Measurements from ENCODE around the gene RELT. TPM values are rescaled to one million over a fixed set of nuclear protein-coding genes. Genes with fewer than 3 reads are reported as not detected.

RELT gene
- total RNA-seq, 1 donor from 2014 or later: 1.6 TPM

GRCh38 chr11:73392108-73393010, 16.2 kb downstream of the RELT start:
- DNase-seq: no peak

GRCh38 chr11:73393011-73393380, 16.8 kb downstream of the RELT start:
- DNase-seq: no peak

DNA sequence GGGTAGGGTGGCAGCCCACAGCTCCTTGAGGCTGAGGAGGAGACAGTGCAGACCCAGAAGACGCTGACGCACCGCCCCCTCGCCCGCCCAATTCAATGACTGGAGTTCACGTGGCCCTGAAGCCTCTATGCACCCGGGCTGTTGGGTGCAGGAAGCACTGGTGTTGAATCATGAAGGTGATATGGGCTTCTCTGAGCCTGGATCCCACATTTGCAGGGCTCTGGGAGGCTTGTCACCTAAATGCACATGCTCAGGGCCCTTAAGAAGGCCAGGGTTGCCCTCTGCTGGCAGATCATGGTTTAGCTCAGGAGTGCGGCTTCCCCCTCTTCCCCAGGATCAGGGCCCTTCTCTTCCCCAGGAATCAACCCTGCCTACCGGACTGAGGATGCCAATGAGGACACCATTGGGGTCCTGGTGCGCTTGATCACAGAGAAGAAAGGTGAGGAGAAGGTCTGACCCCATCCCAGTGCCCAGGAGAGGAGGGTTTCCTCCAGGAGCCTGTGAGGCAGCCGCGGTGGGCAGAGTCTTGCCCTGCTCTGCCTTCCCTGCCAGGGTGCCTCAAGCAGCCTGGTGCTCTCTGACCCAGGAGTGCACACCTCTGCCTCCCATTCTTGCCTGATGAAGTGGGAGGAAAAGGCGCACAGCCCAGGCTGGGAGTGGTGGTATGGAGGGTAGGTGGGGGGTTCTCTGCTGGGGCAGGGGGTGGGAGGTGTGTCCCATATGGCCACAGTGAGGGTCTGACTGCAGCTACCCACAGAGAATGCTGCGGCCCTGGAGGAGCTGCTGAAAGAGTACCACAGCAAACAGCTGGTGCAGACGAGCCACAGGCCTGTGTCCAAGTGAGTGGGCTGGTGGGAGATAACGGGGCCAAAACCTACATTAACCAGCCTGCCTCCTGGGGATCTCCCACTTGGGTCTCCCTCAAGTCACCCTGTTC, 17.5 kb downstream of the RELT start:
- DNase-seq: peak; percentile 38

GRCh38 chr11:73394416-73395296, 18.5 kb downstream of the RELT start:
- no peak for DNase-seq

- DNase-seq: no peak
Observed at GRCh38 chr11:73395297-73396208, 19.4 kb downstream of the RELT start.

DNA sequence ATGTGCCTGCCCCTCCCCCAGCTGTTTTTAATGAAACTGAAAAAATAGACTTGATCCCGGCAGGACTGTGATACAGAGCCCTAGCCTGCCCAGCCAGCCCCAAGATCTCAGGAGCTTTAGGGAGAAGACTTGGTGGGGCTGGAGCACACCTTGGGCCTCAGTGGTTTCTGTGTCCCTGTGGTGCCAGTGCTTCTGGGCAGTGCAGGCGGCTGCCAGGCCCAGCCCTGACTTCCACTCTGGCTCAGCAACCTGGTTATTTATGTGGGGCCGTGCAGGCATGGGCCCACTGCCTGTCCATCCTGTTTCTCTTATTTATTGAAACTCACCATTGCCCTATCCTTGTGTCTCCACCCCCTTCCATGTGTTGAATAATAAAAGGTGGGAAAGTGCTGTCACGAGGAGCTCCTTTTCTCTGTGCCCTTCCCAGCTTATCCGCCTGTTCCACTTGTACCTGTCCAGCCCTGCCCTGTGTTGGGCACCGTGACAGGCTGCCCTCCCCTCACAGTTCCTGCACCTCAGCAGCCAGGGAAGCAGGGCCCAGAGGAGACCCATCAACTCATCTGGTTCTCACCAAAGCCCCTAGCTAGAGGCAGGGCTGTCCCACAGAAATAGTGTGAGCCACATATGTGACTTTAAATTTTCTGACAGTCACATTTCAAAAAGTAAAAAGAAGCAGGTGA, 20.2 kb downstream of the RELT start:
- no peak for DNase-seq

DNA sequence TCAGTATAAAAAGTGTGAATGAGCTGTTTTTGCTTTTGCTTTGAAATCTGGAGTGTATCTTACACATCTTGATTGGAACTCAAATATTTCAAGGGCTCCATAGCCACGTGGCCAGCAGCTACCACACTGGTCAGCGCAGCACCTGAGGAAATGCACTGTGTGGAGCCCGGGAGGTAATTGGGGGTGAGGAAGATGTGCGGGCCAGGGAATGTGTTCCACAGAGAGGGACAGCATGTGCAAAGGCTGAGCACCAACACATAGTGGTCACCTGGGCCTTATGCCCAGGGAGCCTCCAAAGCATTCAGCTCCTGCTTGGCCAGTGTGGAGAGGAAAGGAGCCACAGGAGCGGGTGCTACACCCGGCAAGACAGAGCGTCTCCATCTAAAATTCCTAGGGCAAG, 20.8 kb downstream of the RELT start:
- no peak for DNase-seq

GRCh38 chr11:73397468-73398131, 21.4 kb downstream of the RELT start:
- DNase-seq: no peak

DNA sequence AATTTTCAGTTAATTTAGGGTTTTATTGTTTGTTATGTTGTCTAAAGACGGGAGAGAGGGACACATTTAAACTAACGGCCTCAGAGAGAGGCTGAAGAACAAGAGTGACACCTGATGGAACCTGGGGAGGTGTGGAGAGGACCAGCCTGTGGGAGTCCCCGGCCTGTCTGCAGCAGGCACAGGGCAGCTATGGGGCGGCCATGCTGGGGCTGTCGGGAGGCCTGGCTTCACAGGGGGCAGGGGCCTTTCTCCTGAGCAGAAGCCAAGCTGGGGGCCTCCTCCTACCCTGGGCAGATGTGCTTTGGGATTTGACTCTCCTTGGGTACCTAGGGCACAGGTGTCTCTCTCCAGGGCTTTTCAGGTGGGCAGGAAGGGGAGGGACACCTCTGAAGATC, 21.9 kb downstream of the RELT start:
- no peak for DNase-seq

- DNase-seq: no peak
Observed at GRCh38 chr11:73398721-73399120, 22.5 kb downstream of the RELT start.

DNA sequence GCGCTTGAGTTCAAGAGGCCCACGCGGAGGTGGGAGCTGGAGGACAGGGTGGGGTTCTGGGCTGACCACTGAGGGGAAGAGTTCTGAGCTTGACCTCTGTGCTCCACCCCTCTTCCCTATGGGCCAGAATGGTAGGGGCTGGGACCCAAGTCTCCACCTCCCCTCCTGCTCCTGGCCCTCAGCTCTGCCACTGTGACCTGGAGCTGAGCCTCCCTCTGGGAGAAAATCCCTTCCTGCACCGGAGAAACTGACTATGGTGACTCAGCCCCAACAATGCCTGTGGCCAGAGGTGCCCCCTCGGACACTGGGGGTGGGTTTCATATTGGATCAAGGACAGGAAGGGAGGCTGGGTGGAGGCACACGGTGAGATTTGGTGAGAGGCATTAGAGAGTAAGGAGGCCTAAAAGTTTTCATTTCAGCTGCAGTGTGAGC, 23.0 kb downstream of the RELT start:
- no peak for DNase-seq

DNA sequence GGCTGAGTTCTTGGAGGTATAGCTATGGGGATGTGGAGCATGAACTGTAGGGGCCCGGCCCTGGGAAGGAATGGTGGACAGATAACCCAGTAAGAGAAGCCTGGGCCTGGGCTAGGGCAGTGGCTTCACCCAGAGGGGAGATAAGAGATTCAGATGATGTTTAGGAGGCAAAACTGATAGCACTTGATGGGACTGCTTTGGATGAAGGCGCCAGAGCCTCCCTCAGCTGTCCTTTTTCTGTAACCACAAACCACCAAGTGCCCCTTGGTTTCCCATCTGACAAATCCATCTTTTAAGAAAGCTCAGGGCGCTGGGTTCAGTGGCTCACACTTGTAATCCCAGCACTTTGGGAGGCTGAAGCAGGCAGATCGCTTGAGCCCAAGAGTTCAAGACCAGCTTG, 23.4 kb downstream of the RELT start:
- DNase-seq: no peak

DNA sequence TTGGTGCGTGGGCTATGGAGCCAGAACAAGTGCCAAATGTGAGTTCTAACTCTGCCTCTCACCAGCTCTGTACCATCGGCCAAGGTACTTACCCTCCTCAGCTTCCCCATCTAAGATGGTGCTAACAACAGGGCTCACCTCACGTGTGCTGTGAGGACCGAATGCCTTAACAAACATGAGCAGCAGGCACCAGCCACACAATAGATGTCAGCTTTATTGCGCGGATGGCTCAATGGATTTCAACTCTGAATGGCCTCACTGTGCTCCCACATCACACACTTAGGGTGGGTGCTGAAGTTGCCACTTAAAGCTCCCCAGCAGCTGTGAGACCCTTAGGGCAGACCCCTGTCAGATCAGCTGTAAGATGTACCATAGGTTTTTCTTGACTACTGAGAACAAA, 24.1 kb downstream of the RELT start:
- no peak for DNase-seq

GRCh38 chr11:73401217-73401923, 25.2 kb downstream of the RELT start:
- DNase-seq: no peak

DNA sequence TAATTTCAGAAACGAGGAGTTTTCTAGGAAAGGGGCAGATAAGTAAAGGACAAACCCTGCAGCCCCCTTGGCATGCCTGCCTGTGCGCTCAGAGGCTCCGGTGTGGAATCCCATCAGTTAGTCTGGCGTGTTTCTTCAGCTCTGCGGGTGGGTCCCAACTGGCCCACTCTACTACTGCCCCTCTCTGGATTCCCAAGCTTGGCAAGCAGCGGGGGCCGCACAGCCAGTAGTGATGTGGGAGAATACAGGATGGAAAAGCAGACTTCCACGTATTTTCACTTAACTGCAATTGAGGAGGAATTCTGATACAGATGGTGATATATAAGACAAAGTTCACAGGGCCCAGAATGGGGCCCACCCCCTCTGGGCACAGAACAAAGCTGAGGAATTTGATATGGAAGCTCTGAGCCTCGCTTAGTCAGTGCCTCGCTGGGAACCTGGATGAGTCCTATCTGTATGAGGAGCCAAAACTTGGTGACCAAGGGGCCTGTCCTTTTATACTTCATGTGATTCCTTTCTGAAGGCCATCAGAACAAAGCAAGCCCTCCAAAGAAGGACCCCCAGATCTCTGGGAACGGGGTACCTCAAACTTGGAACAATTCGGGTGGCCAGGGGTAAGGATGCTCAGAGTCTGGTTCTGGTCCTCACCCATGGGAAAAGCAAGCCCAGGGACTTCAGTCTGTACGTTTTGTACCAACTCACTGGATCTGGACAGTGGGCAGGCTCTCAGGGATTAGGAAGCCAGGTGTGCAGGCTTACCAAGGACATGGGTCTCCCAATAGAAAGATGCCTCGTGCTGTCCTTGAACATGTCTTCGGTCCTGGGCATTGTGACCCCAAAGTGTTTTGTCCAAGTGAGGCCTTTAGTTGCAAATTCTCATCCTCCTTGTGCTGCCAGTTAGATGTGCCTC, 26.0 kb downstream of the RELT start:
- no peak for DNase-seq

- DNase-seq: no peak
Observed at GRCh38 chr11:73402834-73403185, 26.6 kb downstream of the RELT start.

- no peak for DNase-seq
Observed at GRCh38 chr11:73403541-73403940, 27.3 kb downstream of the RELT start.

DNA sequence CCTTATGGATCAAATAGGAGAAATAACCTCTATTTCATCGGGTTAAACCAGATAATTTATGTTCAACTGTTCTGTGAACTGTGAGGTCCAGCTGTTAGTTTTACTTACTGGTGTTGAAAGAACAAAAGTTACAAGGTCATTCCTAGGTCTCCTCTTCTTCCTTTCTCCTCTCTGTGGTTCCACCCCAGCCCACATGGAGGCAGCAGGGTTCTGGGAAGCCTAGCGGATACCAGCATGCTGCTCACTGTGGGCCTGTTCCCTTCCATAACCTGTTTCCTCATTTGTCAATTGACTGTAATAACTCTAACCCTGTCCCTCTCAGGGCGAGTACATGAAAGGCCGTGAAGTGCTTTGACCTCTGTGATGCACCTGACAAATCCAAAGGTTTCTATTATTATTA, 27.8 kb downstream of the RELT start:
- DNase-seq: peak; percentile 26
